ENCODE results near the gene SYT2. TPM values are rescaled to one million over a fixed set of nuclear protein-coding genes. Genes with fewer than 3 reads are reported as not detected.
"Not testable (repeated sequence)": the region's sequence is repeated elsewhere in the genome, so short reads cannot be mapped to it uniquely, and the experiment has no call there.

The SYT2 gene
- total RNA-seq, 1 experiment from 2014 or later: not detected

GRCh38 chr1:202623476-202623875 is 86.8 kb downstream of the SYT2 start:
- DNase-seq (ENCODE audit: low read depth): not testable (repeated sequence)

GRCh38 chr1:202623075-202623474 is 87.2 kb downstream of the SYT2 start:
- DNase-seq (ENCODE audit: low read depth): peak; percentile 63

GRCh38 chr1:202622388-202622787 is 87.9 kb downstream of the SYT2 start:
- no peak for DNase-seq (ENCODE audit: low read depth)

GRCh38 chr1:202621446-202621845 is 88.8 kb downstream of the SYT2 start:
- no peak for DNase-seq (ENCODE audit: low read depth)

GRCh38 chr1:202620036-202620435 is 90.2 kb downstream of the SYT2 start:
- not testable (repeated sequence) for DNase-seq (ENCODE audit: low read depth)

- no peak for DNase-seq (ENCODE audit: low read depth)
Measured at GRCh38 chr1:202619505-202619904, 90.7 kb downstream of the SYT2 start.

- DNase-seq (ENCODE audit: low read depth): peak; percentile 53
Measured at GRCh38 chr1:202619012-202619411, 91.2 kb downstream of the SYT2 start.

GRCh38 chr1:202616355-202616915 is 93.8 kb downstream of the SYT2 start:
- peak; percentile 45 for DNase-seq (ENCODE audit: low read depth)

GRCh38 chr1:202615501-202616354 is 94.5 kb downstream of the SYT2 start:
- DNase-seq (ENCODE audit: low read depth): peak; percentile 94

- DNase-seq (ENCODE audit: low read depth): not testable (repeated sequence)
Measured at GRCh38 chr1:202615208-202615500, 95.1 kb downstream of the SYT2 start.

GRCh38 chr1:202614363-202615207 is 95.7 kb downstream of the SYT2 start:
- DNase-seq (ENCODE audit: low read depth): not testable (repeated sequence)

- no peak for DNase-seq (ENCODE audit: low read depth)
Measured at GRCh38 chr1:202613571-202613970, 96.7 kb downstream of the SYT2 start.

GRCh38 chr1:202612036-202612435 is 98.2 kb downstream of the SYT2 start:
- not testable (repeated sequence) for DNase-seq (ENCODE audit: low read depth)

GRCh38 chr1:202605515-202605914 is 104.7 kb downstream of the SYT2 start:
- no peak for DNase-seq (ENCODE audit: low read depth)

GRCh38 chr1:202603435-202603834 is 106.8 kb downstream of the SYT2 start:
- DNase-seq (ENCODE audit: low read depth): no peak

GRCh38 chr1:202600432-202601041 is 109.7 kb downstream of the SYT2 start:
- no peak for DNase-seq (ENCODE audit: low read depth)

GRCh38 chr1:202599669-202600431 is 110.4 kb downstream of the SYT2 start:
- peak; percentile 71 for DNase-seq (ENCODE audit: low read depth)

GRCh38 chr1:202597090-202597761 is 113.0 kb downstream of the SYT2 start:
- no peak for DNase-seq (ENCODE audit: low read depth)

GRCh38 chr1:202596638-202597037 is 113.6 kb downstream of the SYT2 start:
- DNase-seq (ENCODE audit: low read depth): no peak

GRCh38 chr1:202593845-202594244 is 116.4 kb downstream of the SYT2 start:
- DNase-seq (ENCODE audit: low read depth): no peak

- no peak for DNase-seq (ENCODE audit: low read depth)
Measured at GRCh38 chr1:202592146-202592545, 118.1 kb downstream of the SYT2 start.
